Inflammatory macrophage treated with lipopolysaccharide for 4 hours (primary cell): Measurements from ENCODE around the gene CERK.
A peak's percentile ranks its signal among the peaks of the same experiment; 100 is the strongest.
"Not testable (repeated sequence)": the region's sequence is repeated elsewhere in the genome, so short reads cannot be mapped to it uniquely, and the experiment has no call there.

Experiments
- DNase-seq: peaks from one replicate; pipeline ENCODE4 v3.0.0-alpha.2; 2020

CERK gene

GRCh38 chr22:46748908-46749675, 11.0 kb upstream of the CERK start:
- DNase-seq: peak; percentile 64

GRCh38 chr22:46748206-46748907, 10.3 kb upstream of the CERK start:
- no peak for DNase-seq

GRCh38 chr22:46747646-46748045, 9.6 kb upstream of the CERK start:
- DNase-seq: no peak

GRCh38 chr22:46746620-46747019, 8.6 kb upstream of the CERK start:
- no peak for DNase-seq

GRCh38 chr22:46746192-46746591, 8.1 kb upstream of the CERK start:
- no peak for DNase-seq

- no peak for DNase-seq
These were observed 6.5 kb upstream of the CERK start for GRCh38 chr22:46744581-46744980.

- no peak for DNase-seq
These were observed 4.6 kb upstream of the CERK start for GRCh38 chr22:46742576-46743221.

GRCh38 chr22:46741974-46742519, 4.0 kb upstream of the CERK start:
- DNase-seq: no peak

GRCh38 chr22:46740910-46741780, 3.1 kb upstream of the CERK start:
- no peak for DNase-seq

GRCh38 chr22:46739094-46739870, 1.2 kb upstream of the CERK start:
- peak; percentile 38 for DNase-seq

GRCh38 chr22:46738647-46739093, 618 bp upstream of the CERK start:
- no peak for DNase-seq

GRCh38 chr22:46737105-46737975, 712 bp downstream of the CERK start:
- peak; percentile 56 for DNase-seq

GRCh38 chr22:46736705-46737104, 1.3 kb downstream of the CERK start:
- DNase-seq: no peak

GRCh38 chr22:46735747-46736608, 2.1 kb downstream of the CERK start:
- DNase-seq: no peak

GRCh38 chr22:46734830-46735453, 3.1 kb downstream of the CERK start:
- DNase-seq: peak; percentile 72

GRCh38 chr22:46734213-46734722, 3.8 kb downstream of the CERK start:
- not testable (repeated sequence) for DNase-seq

- DNase-seq: peak; percentile 28
These were observed 5.5 kb downstream of the CERK start for GRCh38 chr22:46732513-46732912.

GRCh38 chr22:46732041-46732379, 6.0 kb downstream of the CERK start:
- DNase-seq: no peak
